Urinary bladder (tissue), 4 donors: Measurements from ENCODE around the gene CA11. TPM values are rescaled to one million over a fixed set of nuclear protein-coding genes. Genes with fewer than 3 reads are reported as not detected.
A peak's percentile ranks its signal among the peaks of the same experiment; 100 is the strongest.
"Not testable (repeated sequence)": the region's sequence is repeated elsewhere in the genome, so short reads cannot be mapped to it uniquely, and the experiment has no call there.

Experiments
- DNase-seq: peaks from one replicate; pipeline ENCODE4 v3.0.0-alpha.2; 2015; ENCODE audit errors: extremely low spot score
- H3K27ac ChIP-seq: one replicate; pipeline ENCODE4 v1.5.1; 2013; ENCODE audit warnings: low read depth, mild to moderate bottlenecking, moderate library complexity
- H3K36me3 ChIP-seq: one replicate; pipeline ENCODE4 v1.6.1; 2013; ENCODE audit warnings: mild to moderate bottlenecking, moderate library complexity; ENCODE audit not compliant: insufficient read depth
- H3K4me1 ChIP-seq: one replicate; pipeline ENCODE4 v1.6.1; 2013; ENCODE audit warnings: mild to moderate bottlenecking, moderate library complexity; ENCODE audit not compliant: insufficient read depth
- H3K4me3 ChIP-seq: one replicate; pipeline ENCODE4 v1.5.1; 2013; ENCODE audit warnings: low read depth, low read length
- WGBS: extraction: QIAGEN DNeasy Blood & Tissue Kit; methylation state at CpG from one replicate; pipeline ENCODE4 v1.1.7; 2013; 5-methylcytosine and 5-hydroxymethylcytosine counted together
- polyA plus RNA-seq: library from polyadenylated mRNA; stranded (reverse); fragments of 200-250 nt; gene quantifications from one replicate; pipeline ENCODE4 v1.2.3, GENCODE V29; 2013
- total RNA-seq: library from RNA; depleted of rRNA; stranded (reverse); fragments of >200 nt; gene quantifications from one replicate; pipeline ENCODE4 v1.2.3, GENCODE V29; 2014
- donor health status: healthy with polysubstance abuse.
- donor health status: healthy.

CA11 gene
- total RNA-seq (1.8 TPM), polyA plus RNA-seq (13.4 TPM)

DNA sequence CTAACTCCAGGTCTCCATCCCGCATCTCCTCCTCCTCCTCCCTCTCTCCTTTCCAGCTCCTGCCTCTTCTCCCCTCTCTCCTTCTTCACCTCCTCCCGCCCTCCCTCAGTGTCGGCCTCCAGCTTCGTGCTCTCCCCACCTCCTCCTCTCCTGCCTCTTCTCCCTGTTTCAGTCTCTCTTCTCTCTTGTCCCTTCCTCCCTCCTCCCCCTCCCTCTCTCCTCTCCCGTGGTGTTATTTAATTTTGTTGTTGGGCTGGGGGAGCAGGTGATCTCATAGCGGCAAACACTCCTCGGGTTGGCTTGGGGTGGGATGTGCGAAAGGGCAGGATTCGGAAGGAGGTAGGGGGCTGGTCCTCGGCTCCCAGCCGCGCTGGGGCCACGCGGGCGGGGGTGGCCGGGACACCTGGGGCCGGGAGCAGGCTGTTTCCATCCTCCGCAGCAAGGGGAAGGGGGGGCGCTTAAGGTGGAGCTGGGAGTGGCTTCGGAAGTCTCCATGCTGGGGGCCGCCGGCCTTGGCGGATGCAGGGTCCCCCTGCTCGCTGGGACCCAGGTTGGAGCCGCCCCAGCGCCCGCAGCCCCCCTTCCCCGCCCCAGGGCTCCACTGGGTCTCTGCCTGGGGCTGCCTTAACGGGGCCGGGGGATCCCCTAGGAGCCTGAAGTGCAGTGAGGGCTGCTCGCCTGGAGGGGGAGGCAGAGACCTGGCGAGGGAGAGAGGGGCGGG lies at the start of gene CA11:
Gene CA11 (minus strand): TSS at position 187 of the 721 bp plus-strand sequence. CDS start 555 bp downstream, outside the sequence.
- peak within 1 kb of the TSS; percentile 33 for H3K4me3 ChIP-seq
- H3K27ac ChIP-seq = peak within 1 kb of the TSS; percentile 64
- DNase-seq = no peak
- H3K4me1 ChIP-seq = no peaks in the 10 kb centered on the region
- under 1% methylated on average over 33 of the region's 33 CpGs for WGBS
- no peaks in the 10 kb centered on the region for H3K36me3 ChIP-seq

DNA sequence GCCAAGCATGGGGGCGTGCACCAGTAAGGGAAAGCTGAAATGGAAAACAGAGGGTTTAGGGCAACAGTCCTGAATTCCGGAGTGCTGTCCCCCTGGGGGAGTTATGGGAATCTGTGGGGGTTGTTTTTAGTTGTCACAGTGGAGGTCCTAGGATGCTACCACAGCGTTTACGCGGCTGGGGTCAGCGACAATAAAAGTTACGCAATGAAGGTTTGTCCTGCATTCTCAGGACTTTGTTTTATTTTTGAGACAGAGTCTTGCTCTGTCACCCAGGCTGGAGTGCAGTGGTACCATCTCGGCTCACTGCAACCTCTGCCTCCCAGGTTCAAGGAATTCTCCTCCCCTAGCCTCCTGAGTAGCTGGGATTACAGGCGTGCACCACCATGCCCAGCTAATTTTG lies 47.6 kb upstream of the CA11 start:
- not testable (repeated sequence) for H3K4me3 ChIP-seq, DNase-seq
- 79% methylated on average over 9 of the region's 9 CpGs for WGBS

DNA sequence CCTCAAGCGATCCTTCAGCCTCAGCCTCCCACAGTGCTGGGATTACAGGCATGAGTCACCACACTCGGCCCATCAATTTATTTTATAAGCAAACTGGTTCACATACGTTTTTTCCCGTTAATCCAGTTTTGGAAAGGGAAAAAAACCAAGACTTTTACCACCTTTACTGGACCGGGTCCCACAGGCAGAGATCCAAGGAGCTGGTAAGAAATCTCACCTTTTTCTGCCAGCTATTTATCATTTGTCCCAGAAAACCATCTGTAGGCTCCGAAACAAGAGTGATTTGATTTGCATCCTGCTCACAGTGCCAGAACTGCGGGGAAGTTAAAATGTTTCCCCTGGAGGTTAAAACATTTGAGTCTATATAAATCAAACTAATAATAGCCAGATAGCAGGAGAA lies 43.5 kb upstream of the CA11 start:
- Histone ChIP-seq H3K27ac (no peak overlapping the region), H3K4me3 (no peak overlapping the region), H3K4me1 (no peaks in the 10 kb centered on the region), H3K36me3 (no peaks in the 10 kb centered on the region)
- DNase-seq = no peak
- 56% methylated on average over 7 of the region's 7 CpGs for WGBS

More for the DNA sequence above, 47.6 kb upstream of the CA11 start:
- H3K36me3 ChIP-seq, H3K4me1 ChIP-seq, H3K27ac ChIP-seq: not testable (repeated sequence)

DNA sequence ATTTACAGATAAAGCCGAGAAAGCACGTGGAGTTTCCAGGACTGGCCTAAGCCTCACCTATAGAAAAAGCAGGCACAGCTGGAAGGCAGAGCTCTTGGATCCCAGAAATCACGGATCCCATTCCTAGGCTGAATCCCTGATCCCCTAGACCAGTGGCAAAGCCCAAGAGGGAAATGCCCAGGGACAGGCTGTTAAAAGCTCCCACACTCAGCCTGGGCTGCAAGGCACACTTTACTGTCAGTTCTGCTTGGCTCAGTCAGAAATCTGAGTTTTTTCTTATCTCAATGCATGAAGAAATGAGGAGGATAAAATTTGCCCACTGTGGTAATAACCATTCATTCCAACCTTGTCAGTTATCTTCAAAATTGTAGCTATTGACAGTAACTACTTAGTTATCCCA lies 41.8 kb upstream of the CA11 start:
- H3K27ac ChIP-seq = no peak overlapping the region
- H3K36me3 ChIP-seq = no peaks in the 10 kb centered on the region
- no peak overlapping the region for H3K4me3 ChIP-seq
- no peak for DNase-seq
- no peaks in the 10 kb centered on the region for H3K4me1 ChIP-seq
- 82% methylated on average over 3 of the region's 3 CpGs for WGBS

DNA sequence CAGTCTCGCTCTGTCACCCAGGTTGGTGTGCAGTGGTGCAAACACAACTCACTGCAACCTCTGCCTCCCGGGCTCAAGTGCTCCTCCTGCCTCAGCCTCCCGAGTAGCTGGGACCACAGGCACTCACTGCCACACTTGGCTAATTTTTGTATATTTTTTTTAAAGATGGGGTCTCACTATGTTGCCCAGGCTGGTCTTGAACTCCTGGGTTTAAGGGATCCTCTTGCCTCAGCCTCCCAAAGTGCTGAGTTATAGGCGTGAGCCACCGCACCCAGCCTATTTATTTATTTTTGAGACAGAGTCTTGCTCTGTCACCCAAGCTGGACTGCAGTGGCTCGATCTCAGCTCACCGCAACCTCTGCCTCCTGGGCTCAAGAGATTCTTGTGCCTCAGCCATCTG lies 40.6 kb upstream of the CA11 start:
- 94% methylated on average over 7 of the region's 7 CpGs for WGBS

DNA sequence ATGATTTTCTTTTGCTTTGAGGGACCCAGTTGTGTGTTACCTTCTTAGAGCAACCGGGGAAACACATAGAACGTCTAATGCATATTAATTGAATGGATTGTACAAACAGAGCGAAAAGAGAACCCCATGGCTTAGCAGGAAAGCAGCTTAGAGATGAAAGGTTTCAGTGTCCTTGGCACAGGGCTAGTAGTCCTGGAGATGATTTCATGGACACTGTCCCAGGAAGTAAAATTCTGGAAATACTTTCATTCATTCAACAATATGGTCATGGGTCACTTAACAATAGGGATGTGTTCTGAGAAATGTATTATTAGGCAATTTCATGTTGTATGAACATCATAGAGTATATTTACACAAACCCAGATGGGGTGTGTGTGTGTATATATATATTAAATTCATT lies 40.1 kb upstream of the CA11 start:
- Histone ChIP-seq H3K4me1 (no peaks in the 10 kb centered on the region), H3K4me3 (no peak overlapping the region), H3K36me3 (no peaks in the 10 kb centered on the region), H3K27ac (no peak overlapping the region)
- no peak for DNase-seq
- 71% methylated on average over 3 of the region's 3 CpGs for WGBS

More for the DNA sequence above, 40.6 kb upstream of the CA11 start:
- not testable (repeated sequence) for DNase-seq, H3K4me1 ChIP-seq, H3K27ac ChIP-seq, H3K4me3 ChIP-seq, H3K36me3 ChIP-seq

DNA sequence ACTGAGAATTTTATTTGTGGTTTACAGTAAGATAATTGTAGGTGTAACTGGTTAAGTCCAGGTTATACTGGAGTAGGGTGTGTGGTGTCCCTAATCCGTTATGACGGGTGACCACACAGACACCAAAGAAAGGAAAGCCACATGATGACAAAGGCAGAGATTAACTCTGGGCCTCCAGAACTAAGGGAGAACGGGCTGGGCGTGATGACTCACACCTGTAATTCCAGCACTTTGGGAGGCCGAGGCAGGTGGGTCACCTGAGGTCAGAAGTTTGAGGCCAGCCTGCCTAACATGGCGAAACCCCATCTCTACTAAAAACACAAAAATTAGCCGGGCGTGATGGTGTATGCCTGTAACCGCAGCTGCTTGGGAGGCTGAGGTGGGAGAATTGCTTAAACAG lies 39.6 kb upstream of the CA11 start:
- no peak for DNase-seq
- Histone ChIP-seq H3K4me1 (no peaks in the 10 kb centered on the region), H3K4me3 (no peak overlapping the region), H3K27ac (no peak overlapping the region), H3K36me3 (no peaks in the 10 kb centered on the region)
- WGBS = 87% methylated on average over 9 of the region's 9 CpGs

DNA sequence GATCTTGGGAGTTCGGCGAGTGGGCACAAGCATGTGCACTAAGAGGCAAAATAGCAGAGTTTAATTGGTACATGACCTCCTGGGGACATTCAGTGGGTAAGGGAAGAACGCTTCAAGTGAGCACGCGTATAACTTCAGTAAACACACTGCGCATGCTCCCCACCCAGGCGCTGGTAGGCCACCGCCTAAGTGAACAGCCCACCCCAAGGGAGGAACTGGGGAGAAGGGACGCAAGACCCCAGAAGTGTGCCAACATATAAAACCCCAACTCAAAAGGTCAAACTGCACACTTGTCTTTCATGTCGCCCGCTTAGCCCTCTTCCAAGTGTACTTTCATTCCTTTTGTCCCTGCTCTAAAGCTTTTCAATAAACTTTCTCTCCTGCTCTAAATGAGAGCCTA lies 37.4 kb upstream of the CA11 start:
- 53% methylated on average over 11 of the region's 11 CpGs for WGBS

DNA sequence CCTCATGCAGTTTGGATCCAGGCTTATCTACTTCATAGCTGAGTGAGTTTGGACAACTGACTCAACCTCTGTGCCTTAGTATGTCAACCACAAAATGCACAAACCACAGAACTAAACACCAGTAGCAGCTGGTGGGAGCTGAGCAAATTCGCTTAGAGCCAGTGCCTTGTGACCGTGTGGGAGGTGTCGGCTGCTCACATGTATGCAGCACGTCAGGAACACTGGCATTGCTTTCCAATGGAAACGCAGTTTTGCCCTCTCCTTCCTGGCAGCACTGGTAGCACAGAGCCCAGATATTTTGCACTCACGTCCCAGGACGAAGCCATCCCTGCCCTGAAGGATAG lies 35.1 kb upstream of the CA11 start:
- no peak overlapping the region for H3K4me3 ChIP-seq
- DNase-seq = no peak
- no peaks in the 10 kb centered on the region for H3K36me3 ChIP-seq
- H3K27ac ChIP-seq = no peak overlapping the region
- no peaks in the 10 kb centered on the region for H3K4me1 ChIP-seq
- WGBS = 83% methylated on average over 7 of the region's 7 CpGs

More for the DNA sequence above, 37.4 kb upstream of the CA11 start:
- H3K27ac ChIP-seq = no peak overlapping the region
- H3K4me3 ChIP-seq = no peak overlapping the region
- H3K36me3 ChIP-seq = no peaks in the 10 kb centered on the region
- H3K4me1 ChIP-seq = no peaks in the 10 kb centered on the region
- no peak for DNase-seq

DNA sequence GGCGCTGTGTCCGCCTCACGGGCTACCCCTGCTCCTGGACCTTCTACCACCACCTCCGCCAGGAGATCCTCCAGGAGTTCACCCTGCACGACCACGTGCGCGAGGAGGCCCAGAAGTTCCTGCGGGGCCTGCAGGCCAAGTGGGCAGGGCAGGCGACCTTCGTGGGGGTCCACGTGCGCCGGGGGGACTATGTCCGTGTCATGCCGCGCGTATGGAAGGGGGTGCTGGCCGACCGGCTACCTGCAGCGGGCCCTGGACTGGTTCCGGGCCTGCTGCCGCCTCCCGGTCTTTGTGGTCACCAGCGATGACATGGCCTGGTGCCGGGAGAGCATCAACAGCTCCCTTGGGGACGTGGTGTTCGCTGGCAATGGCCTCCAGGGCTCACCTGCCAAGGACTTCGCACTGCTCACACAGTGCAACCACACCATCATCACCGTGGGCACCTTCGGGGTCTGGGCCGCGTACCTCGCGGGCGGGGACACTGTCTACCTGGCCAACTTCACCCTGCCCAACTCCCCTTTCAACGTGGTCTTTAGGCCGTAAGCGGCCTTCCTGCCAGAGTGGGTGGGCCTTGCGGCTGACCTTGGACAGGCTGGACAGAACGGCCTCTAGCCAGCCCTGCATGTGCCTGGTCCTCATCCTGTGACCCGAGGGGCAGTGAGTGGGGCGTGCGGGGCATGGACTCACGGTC lies 34.6 kb upstream of the CA11 start:
- no peak for DNase-seq
- H3K4me1 ChIP-seq = no peaks in the 10 kb centered on the region
- H3K4me3 ChIP-seq = no peak overlapping the region
- 90% methylated on average over 45 of the region's 45 CpGs for WGBS
- H3K27ac ChIP-seq = no peak overlapping the region
- no peaks in the 10 kb centered on the region for H3K36me3 ChIP-seq

DNA sequence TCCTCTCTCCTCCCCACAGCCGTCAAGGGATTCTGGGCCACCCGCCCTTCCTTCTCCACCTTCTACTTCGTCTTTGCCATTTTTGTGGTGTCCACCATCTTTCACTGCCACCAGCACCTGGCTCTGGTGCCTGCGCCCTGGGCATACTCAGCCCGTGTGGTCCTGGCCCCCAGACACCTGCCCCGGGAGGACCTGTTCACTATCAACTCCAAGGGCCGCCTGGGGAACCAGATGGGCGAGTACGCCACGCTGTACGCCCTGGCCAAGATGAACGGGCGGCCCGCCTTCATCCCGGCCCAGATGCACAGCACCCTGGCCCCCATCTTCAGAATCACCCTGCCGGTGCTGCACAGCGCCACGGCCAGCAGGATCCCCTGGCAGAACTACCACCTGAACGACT lies 34.0 kb upstream of the CA11 start:
- not testable (repeated sequence) for H3K27ac ChIP-seq, H3K36me3 ChIP-seq, H3K4me1 ChIP-seq, DNase-seq, H3K4me3 ChIP-seq
- WGBS = 97% methylated on average over 16 of the region's 19 CpGs

DNA sequence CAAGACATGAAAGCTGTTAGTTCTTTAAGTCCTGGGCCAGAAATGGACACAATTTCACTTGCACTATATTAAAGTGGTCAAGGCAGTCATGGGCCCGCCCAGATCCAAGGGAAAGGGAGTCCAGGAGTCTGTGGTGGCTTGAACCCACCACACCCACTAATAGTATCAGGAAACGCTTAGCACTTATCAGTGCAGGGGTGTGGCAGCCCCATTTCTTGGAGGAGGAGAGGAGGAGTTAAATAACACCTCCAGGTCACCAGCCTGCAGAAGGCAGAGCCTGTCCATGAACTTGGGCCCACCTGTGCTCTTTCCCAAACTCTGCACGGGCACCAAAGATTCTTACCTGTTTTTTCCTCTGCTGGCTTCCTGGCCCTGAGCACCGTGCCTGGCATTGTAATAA lies 32.2 kb upstream of the CA11 start:
- DNase-seq = no peak
- Histone ChIP-seq H3K36me3 (no peaks in the 10 kb centered on the region), H3K27ac (no peak overlapping the region), H3K4me3 (no peak overlapping the region), H3K4me1 (no peaks in the 10 kb centered on the region)
- 71% methylated on average over 4 of the region's 4 CpGs for WGBS

DNA sequence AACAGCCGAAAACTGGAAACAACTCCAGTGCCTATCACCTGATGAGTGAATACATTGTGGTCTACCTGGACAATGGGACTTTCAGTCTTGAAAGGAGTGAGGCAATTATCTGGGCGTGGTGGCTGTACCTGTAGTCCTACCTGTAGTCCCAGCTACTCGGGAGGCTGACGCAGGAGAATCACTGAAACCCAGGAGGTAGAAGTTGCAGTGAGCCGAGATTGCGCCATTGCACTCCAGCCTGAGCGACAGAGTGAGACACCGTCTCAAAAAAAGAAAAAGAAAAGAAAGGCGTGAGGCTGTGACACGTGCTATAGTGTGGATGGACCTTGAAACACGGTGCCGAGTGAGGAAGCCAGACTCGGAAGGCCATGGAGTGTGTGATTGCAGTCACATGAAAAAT lies 30.9 kb upstream of the CA11 start:
- no peak for DNase-seq
- H3K4me3 ChIP-seq = no peak overlapping the region
- no peak overlapping the region for H3K27ac ChIP-seq
- H3K4me1 ChIP-seq = no peaks in the 10 kb centered on the region
- WGBS = 93% methylated on average over 13 of the region's 13 CpGs
- no peaks in the 10 kb centered on the region for H3K36me3 ChIP-seq

DNA sequence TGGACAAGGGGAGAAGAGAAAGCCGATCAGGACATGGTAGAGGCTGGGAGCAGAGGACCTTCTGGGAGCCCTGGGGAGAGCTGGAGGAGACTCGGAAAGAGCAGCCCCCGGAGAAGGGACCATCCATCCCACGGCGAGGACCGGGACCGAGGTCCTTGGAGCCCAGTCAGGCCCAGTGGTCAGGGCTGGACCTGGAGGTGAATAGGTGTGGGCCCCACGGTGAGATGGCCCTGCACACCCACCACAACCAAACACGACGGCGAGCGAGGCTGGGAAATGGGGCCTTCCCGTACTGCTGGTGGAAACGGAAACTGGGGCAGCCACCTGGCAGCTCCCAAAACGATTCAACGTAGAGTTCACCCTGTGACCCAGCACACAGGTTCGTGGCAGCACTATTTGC lies 30.5 kb upstream of the CA11 start:
- DNase-seq = no peak
- Histone ChIP-seq H3K27ac (no peak overlapping the region), H3K4me3 (no peak overlapping the region), H3K4me1 (no peaks in the 10 kb centered on the region), H3K36me3 (no peaks in the 10 kb centered on the region)
- WGBS = 93% methylated on average over 17 of the region's 17 CpGs
